ENCODE measurements around the gene S100A2.
"Not testable (repeated sequence)": the region's sequence is repeated elsewhere in the genome, so short reads cannot be mapped to it uniquely, and the experiment has no call there.

Gene S100A2

GRCh38 chr1:153521808-153522207, 43.8 kb downstream of the S100A2 start:
- H3K9me3 ChIP-seq (replicated peaks in 1 of 2; ENCODE audit: control insufficient read depth in 2 of 2, insufficient read depth in 1 of 2, low read depth in 1 of 2, low read length in 2 of 2); H2AFZ ChIP-seq (ENCODE audit: low read length); H4K8ac ChIP-seq (ENCODE audit: low read depth, low read length); H3K27ac ChIP-seq (replicated peaks; ENCODE audit: low read length); H3K27me3 ChIP-seq (ENCODE audit: control insufficient read depth in 3 of 3, insufficient read depth in 3 of 3, low read depth in 1 of 3, low read length in 3 of 3); DNase-seq (ENCODE audit: low spot score); H3K4me2 ChIP-seq (ENCODE audit: insufficient read depth, low read length, poor library complexity, severe bottlenecking); H2BK120ac ChIP-seq (ENCODE audit: low read depth, low read length); H3K4ac ChIP-seq (ENCODE audit: low read length); H3K79me1 ChIP-seq (ENCODE audit: low read depth, low read length); H2BK5ac ChIP-seq (ENCODE audit: low read length); H3K18ac ChIP-seq (ENCODE audit: low read length); H2AK5ac ChIP-seq (ENCODE audit: low read depth, low read length); H3K14ac ChIP-seq (ENCODE audit: low read length); H3K4me3 ChIP-seq (ENCODE audit: low read length in 2 of 2); H3K23ac ChIP-seq (ENCODE audit: low read depth, low read length, poor library complexity); H2BK15ac ChIP-seq (ENCODE audit: low read length); H4K91ac ChIP-seq (ENCODE audit: low read depth, low read length, poor library complexity); H3K36me3 ChIP-seq (replicated peaks in 1 of 2; ENCODE audit: control insufficient read depth in 2 of 2, insufficient read depth in 2 of 2, low read length in 2 of 2); H2BK12ac ChIP-seq (ENCODE audit: low read length); H3K4me1 ChIP-seq (ENCODE audit: control insufficient read depth in 2 of 2, insufficient read depth in 1 of 2, low read depth in 1 of 2, low read length in 2 of 2); H3K9ac ChIP-seq (ENCODE audit: low read depth, low read length, poor library complexity): not testable (repeated sequence)
- no CpG with 5 or more reads among the region's 37 CpGs for WGBS, 2 donors (ENCODE audit: extremely low coverage in 2 of 2, insufficient read length in 2 of 2, insufficient replicate concordance in 1 of 2)

- no peak overlapping the region for H2BK120ac ChIP-seq (ENCODE audit: low read depth, low read length)
- H3K23ac ChIP-seq (ENCODE audit: low read depth, low read length, poor library complexity): no peak overlapping the region
- H3K9me3 ChIP-seq (replicated peaks in 1 of 2; ENCODE audit: control insufficient read depth in 2 of 2, insufficient read depth in 1 of 2, low read depth in 1 of 2, low read length in 2 of 2): no peaks in the 10 kb centered on the region
- H4K91ac ChIP-seq (ENCODE audit: low read depth, low read length, poor library complexity): no peak overlapping the region
- H3K27ac ChIP-seq (replicated peaks; ENCODE audit: low read length): no peak overlapping the region
- DNase-seq (ENCODE audit: low spot score): no peak
- H3K4me2 ChIP-seq (ENCODE audit: insufficient read depth, low read length, poor library complexity, severe bottlenecking): no peak overlapping the region
- H4K8ac ChIP-seq (ENCODE audit: low read depth, low read length): no peak overlapping the region
- H3K4me3 ChIP-seq (ENCODE audit: low read length in 2 of 2): no peak overlapping the region
- H2BK5ac ChIP-seq (ENCODE audit: low read length): no peak overlapping the region
- no peak overlapping the region for H3K4ac ChIP-seq (ENCODE audit: low read length)
- peaks cover 0 to 6% of the 10 kb centered on the region in 2 donors for H3K4me1 ChIP-seq (ENCODE audit: control insufficient read depth in 2 of 2, insufficient read depth in 1 of 2, low read depth in 1 of 2, low read length in 2 of 2)
- no peak overlapping the region for H2AFZ ChIP-seq (ENCODE audit: low read length)
- no CpG with 5 or more reads among the region's 4 CpGs for WGBS, 2 donors (ENCODE audit: extremely low coverage in 2 of 2, insufficient read length in 2 of 2, insufficient replicate concordance in 1 of 2)
- no peak overlapping the region for H2BK15ac ChIP-seq (ENCODE audit: low read length)
- peak overlapping the region; percentile 40 for H3K18ac ChIP-seq (ENCODE audit: low read length)
- H2AK5ac ChIP-seq (ENCODE audit: low read depth, low read length): no peak overlapping the region
- H3K27me3 ChIP-seq (ENCODE audit: control insufficient read depth in 3 of 3, insufficient read depth in 3 of 3, low read depth in 1 of 3, low read length in 3 of 3): peaks cover 0 to 4% (median 0%) of the 10 kb centered on the region in 3 experiments
- no peak overlapping the region for H3K9ac ChIP-seq (ENCODE audit: low read depth, low read length, poor library complexity)
- H2BK12ac ChIP-seq (ENCODE audit: low read length): no peak overlapping the region
- H3K79me1 ChIP-seq (ENCODE audit: low read depth, low read length): no peaks in the 10 kb centered on the region
- no peaks in the 10 kb centered on the region for H3K36me3 ChIP-seq (replicated peaks in 1 of 2; ENCODE audit: control insufficient read depth in 2 of 2, insufficient read depth in 2 of 2, low read length in 2 of 2)
- no peak overlapping the region for H3K14ac ChIP-seq (ENCODE audit: low read length)
Observed at GRCh38 chr1:153520818-153521476, 44.7 kb downstream of the S100A2 start.

GRCh38 chr1:153520137-153520691, 45.4 kb downstream of the S100A2 start:
- not testable (repeated sequence) for H3K4me1 ChIP-seq (ENCODE audit: control insufficient read depth in 2 of 2, insufficient read depth in 1 of 2, low read depth in 1 of 2, low read length in 2 of 2); H4K8ac ChIP-seq (ENCODE audit: low read depth, low read length); H4K91ac ChIP-seq (ENCODE audit: low read depth, low read length, poor library complexity); H3K14ac ChIP-seq (ENCODE audit: low read length); H3K18ac ChIP-seq (ENCODE audit: low read length); H2AK5ac ChIP-seq (ENCODE audit: low read depth, low read length); H2BK120ac ChIP-seq (ENCODE audit: low read depth, low read length); H2BK5ac ChIP-seq (ENCODE audit: low read length); H3K4ac ChIP-seq (ENCODE audit: low read length); H3K27me3 ChIP-seq (ENCODE audit: control insufficient read depth in 3 of 3, insufficient read depth in 3 of 3, low read depth in 1 of 3, low read length in 3 of 3); H3K23ac ChIP-seq (ENCODE audit: low read depth, low read length, poor library complexity); H3K79me1 ChIP-seq (ENCODE audit: low read depth, low read length); H2AFZ ChIP-seq (ENCODE audit: low read length); H2BK12ac ChIP-seq (ENCODE audit: low read length); DNase-seq (ENCODE audit: low spot score); H3K4me2 ChIP-seq (ENCODE audit: insufficient read depth, low read length, poor library complexity, severe bottlenecking); H2BK15ac ChIP-seq (ENCODE audit: low read length); H3K4me3 ChIP-seq (ENCODE audit: low read length in 2 of 2); H3K27ac ChIP-seq (replicated peaks; ENCODE audit: low read length); H3K9ac ChIP-seq (ENCODE audit: low read depth, low read length, poor library complexity); H3K36me3 ChIP-seq (replicated peaks in 1 of 2; ENCODE audit: control insufficient read depth in 2 of 2, insufficient read depth in 2 of 2, low read length in 2 of 2); H3K9me3 ChIP-seq (replicated peaks in 1 of 2; ENCODE audit: control insufficient read depth in 2 of 2, insufficient read depth in 1 of 2, low read depth in 1 of 2, low read length in 2 of 2)
- WGBS, 2 donors (ENCODE audit: extremely low coverage in 2 of 2, insufficient read length in 2 of 2, insufficient replicate concordance in 1 of 2): no CpG with 5 or more reads among the region's 5 CpGs

GRCh38 chr1:153519242-153519641, 46.4 kb downstream of the S100A2 start:
- no peak for DNase-seq (ENCODE audit: low spot score)
- H3K9me3 ChIP-seq (replicated peaks in 1 of 2; ENCODE audit: control insufficient read depth in 2 of 2, insufficient read depth in 1 of 2, low read depth in 1 of 2, low read length in 2 of 2): no peaks in the 10 kb centered on the region
- H3K4me2 ChIP-seq (ENCODE audit: insufficient read depth, low read length, poor library complexity, severe bottlenecking): no peak overlapping the region
- no peak overlapping the region for H2BK120ac ChIP-seq (ENCODE audit: low read depth, low read length)
- no peak overlapping the region for H3K23ac ChIP-seq (ENCODE audit: low read depth, low read length, poor library complexity)
- H3K27me3 ChIP-seq (ENCODE audit: control insufficient read depth in 3 of 3, insufficient read depth in 3 of 3, low read depth in 1 of 3, low read length in 3 of 3): peaks cover 0 to 7% (median 0%) of the 10 kb centered on the region in 3 experiments
- H2BK5ac ChIP-seq (ENCODE audit: low read length): no peak overlapping the region
- no peak overlapping the region for H2AFZ ChIP-seq (ENCODE audit: low read length)
- no peak overlapping the region for H3K4me3 ChIP-seq (ENCODE audit: low read length in 2 of 2)
- H4K8ac ChIP-seq (ENCODE audit: low read depth, low read length): no peak overlapping the region
- H3K27ac ChIP-seq (replicated peaks; ENCODE audit: low read length): no peak overlapping the region
- no peak overlapping the region for H3K18ac ChIP-seq (ENCODE audit: low read length)
- H3K36me3 ChIP-seq (replicated peaks in 1 of 2; ENCODE audit: control insufficient read depth in 2 of 2, insufficient read depth in 2 of 2, low read length in 2 of 2): no peaks in the 10 kb centered on the region
- whole genome bisulfite sequencing, 2 donors (ENCODE audit: extremely low coverage in 2 of 2, insufficient read length in 2 of 2, insufficient replicate concordance in 1 of 2): no CpG with 5 or more reads among the region's 3 CpGs
- H3K14ac ChIP-seq (ENCODE audit: low read length): no peak overlapping the region
- no peak overlapping the region for H3K4ac ChIP-seq (ENCODE audit: low read length)
- H4K91ac ChIP-seq (ENCODE audit: low read depth, low read length, poor library complexity): no peak overlapping the region
- H3K9ac ChIP-seq (ENCODE audit: low read depth, low read length, poor library complexity): no peak overlapping the region
- H3K4me1 ChIP-seq (ENCODE audit: control insufficient read depth in 2 of 2, insufficient read depth in 1 of 2, low read depth in 1 of 2, low read length in 2 of 2): peaks cover 0 to 3% of the 10 kb centered on the region in 2 donors
- H2AK5ac ChIP-seq (ENCODE audit: low read depth, low read length): no peak overlapping the region
- no peak overlapping the region for H2BK12ac ChIP-seq (ENCODE audit: low read length)
- no peak overlapping the region for H2BK15ac ChIP-seq (ENCODE audit: low read length)
- H3K79me1 ChIP-seq (ENCODE audit: low read depth, low read length): no peaks in the 10 kb centered on the region

All from neuronal stem cell (in vitro differentiated cells).